HG02840 (cell line): ENCODE measurements around the gene TM9SF3.

ENCODE experiments used
- ATAC-seq: cut with Tn5 transposase; IDR thresholded peaks from one replicate; pipeline ENCODE4 v1.9.1; 2021; ENCODE audit warnings: mild to moderate bottlenecking, moderate library complexity, moderate number of reproducible peaks; ENCODE audit not compliant: unreplicated experiment, low FRiP score

The TM9SF3 gene

DNA sequence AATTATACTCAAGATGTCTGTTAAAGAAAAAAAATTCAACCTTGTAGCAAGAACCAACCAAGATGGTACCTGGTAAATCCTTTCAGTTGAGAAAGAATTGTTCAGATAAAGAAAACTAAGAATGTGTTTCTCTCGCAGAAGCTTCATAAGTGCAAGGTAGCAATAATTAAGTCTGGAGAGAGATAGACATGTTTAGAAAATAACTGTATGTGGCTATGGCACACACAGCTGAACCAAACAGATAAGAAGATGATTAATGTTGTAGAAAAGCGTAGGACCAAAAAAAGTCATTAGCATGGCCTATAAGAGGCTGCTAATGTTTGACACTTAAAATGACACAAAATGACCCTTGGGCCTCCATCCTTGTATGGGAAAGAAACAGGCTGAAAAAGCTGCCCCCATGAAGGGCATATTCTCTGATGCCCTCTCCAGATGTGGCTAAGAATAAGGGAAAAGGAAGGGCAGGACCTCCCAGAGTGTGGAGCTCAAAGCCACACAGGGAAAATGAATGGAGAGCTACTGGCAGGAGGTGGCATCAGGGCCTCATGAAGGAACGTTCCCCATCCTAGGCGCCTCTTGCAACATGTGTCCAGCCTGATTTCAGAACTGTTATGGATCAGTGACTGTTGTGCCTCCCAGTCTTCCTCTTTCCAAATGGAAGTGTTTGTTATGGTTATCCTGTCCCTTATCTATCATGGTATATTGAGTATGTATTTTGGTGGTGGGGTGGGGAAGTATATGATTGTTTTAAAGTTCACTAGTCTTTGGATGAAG lies 103.8 kb downstream of the TM9SF3 start:
- ATAC-seq = no peak

DNA sequence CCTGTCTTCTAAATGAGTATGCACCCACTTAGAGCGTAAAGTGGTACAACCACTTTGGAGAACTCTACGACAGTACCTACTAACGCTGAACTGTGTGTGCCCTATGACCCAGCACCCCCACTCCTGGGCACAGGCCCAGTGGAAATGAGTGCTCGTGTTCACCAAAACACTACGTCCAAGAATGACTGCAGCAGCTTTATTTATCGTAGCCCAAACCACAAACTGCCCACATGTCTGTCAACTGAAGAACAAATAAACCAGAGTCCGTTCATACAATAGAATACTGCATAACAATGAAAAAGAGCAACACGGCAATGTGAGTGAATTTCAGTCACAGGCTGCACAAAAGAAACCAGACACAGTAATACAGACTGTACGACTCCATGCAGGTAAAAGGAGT lies 108.5 kb downstream of the TM9SF3 start:
- ATAC-seq = no peak

DNA sequence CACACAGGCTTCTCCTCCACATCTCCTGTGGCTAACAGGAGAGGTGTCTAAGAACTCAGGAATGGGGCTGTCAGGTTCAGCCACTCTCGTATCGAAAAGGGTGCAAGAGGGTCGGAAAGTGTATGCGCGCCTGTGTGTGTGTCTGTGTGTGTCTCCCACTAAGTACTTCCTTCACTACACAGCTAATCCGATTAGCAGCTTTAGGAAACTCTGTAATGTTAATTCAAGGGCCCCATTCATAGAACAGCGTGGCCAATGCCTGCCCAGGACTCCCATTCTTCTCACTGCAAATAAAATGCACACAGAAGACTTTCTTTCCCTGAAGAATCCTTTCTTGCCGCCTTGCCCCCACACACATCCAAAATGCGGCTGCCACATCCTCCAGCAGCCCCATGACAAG lies 112.9 kb downstream of the TM9SF3 start:
- no peak for ATAC-seq

DNA sequence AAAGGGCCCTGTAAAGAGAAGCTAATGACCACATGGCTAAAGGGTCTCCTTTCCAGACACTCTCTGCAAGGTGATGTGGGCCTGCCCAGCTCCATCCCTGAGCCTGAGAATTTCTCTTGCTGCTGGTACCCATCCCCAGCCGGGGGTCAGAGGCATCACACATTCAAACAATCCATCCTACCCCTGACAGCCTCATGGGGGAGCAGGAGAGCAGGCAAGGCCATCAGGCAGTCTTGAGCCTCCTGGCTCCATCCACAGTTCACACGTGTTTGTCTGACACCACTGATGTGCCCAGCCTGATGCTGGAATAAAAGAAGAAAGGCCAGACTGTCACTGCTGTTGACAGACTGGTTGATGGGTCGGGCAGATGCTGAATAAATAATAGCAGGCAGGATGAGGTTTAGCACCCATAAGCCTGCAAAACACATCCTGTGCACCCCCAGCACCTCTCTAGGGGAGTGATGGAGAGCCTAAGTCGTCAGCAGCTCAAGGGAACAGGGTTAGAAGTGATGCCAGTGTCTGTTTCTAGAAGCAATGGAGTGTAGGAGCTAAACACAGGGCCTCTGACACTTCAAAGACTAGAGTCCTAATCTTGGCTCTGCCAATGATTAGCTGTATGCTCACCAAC lies 116.6 kb downstream of the TM9SF3 start:
- no peak for ATAC-seq

DNA sequence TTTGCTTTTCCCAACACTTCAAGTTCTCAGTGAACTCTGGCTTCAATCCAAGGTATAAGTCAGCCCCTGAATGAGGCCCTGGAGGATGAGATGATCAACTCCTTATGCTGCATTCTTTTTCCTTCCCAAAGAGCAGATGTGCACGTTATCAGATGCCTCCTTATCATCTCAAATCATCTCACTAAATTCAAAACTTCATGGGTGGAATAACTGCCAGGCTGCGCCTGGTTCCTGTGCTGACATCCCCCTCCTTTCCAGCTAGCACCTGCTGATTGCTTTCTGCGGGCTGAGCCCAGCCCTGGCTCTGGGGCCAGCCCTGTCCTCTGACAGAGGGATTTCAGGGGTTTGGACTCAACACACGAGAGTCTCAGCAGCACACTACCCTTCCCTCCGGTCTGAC lies 118.0 kb downstream of the TM9SF3 start:
- ATAC-seq = no peak
